CD14-positive monocyte (primary cell): ENCODE measurements around the gene SIN3A. TPM values are rescaled to one million over a fixed set of nuclear protein-coding genes. Genes with fewer than 3 reads are reported as not detected.

Experiments used
- DNase-seq, 3 donors: peaks; one replicate each; pipeline ENCODE4 v3.0.0-alpha.2; 2011 to 2022
- H2AFZ ChIP-seq: 2 replicates; pipeline ENCODE4 v1.6.0; 2012; ENCODE audit warnings: mild to moderate bottlenecking, low read depth, low read length, inconsistent platforms; ENCODE audit not compliant: insufficient read depth, poor library complexity, severe bottlenecking
- H3K27ac ChIP-seq, 2 donors: 1 replicate in 1 of 2; 2 replicates in 1 of 2; pipeline ENCODE4 v1.5.1; 2012 to 2013; ENCODE audit warnings: low read length in 2 of 2, control low read depth in 1 of 2, inconsistent platforms in 1 of 2, low read depth in 1 of 2, mild to moderate bottlenecking in 1 of 2
- H3K27me3 ChIP-seq, 2 donors: one replicate each; pipeline versions ENCODE4 v1.6.0 to v1.6.1; 2011 to 2013; ENCODE audit warnings: low read length in 2 of 2; ENCODE audit not compliant: control insufficient read depth in 2 of 2, insufficient read depth in 2 of 2
- H3K36me3 ChIP-seq, 2 donors: replicated peaks in 1 of 2; 1 replicate in 1 of 2; 2 replicates in 1 of 2; pipeline versions ENCODE4 v1.5.1 to v1.6.1; 2012 to 2013; ENCODE audit warnings: low read length in 2 of 2, control low read depth in 1 of 2, inconsistent platforms in 1 of 2, mild to moderate bottlenecking in 1 of 2; ENCODE audit not compliant: insufficient read depth in 2 of 2, control insufficient read depth in 1 of 2
- H3K4me1 ChIP-seq, 2 donors: 1 replicate in 1 of 2; 2 replicates in 1 of 2; pipeline versions ENCODE4 v1.5.1 to v1.6.1; 2012 to 2013; ENCODE audit warnings: low read length in 2 of 2, control low read depth in 1 of 2, inconsistent platforms in 1 of 2, mild to moderate bottlenecking in 1 of 2, moderate library complexity in 1 of 2; ENCODE audit not compliant: insufficient read depth in 2 of 2, control insufficient read depth in 1 of 2
- H3K4me2 ChIP-seq: replicated peaks from 2 replicates; pipeline ENCODE3; 2012; ENCODE audit warnings: low read length, moderate library complexity, mild to moderate bottlenecking; ENCODE audit not compliant: poor library complexity, severe bottlenecking; ENCODE audit errors: extremely low read depth
- H3K4me3 ChIP-seq, 3 experiments: fragments of 200-600 bp in 1 of 3; sonication (generic) in 1 of 3; replicated peaks in 1 of 3; 1 replicate in 2 of 3; 2 replicates in 1 of 3; pipeline ENCODE4 v1.5.1; 2011 to 2013; ENCODE audit warnings: low read length in 3 of 3, mild to moderate bottlenecking in 3 of 3, control low read depth in 2 of 3, low read depth in 2 of 3, inconsistent platforms in 1 of 3, moderate library complexity in 1 of 3
- H3K79me2 ChIP-seq: 2 replicates; pipeline ENCODE4 v1.6.0; 2012; ENCODE audit warnings: mild to moderate bottlenecking, control low read depth, inconsistent platforms, low read length, moderate library complexity; ENCODE audit not compliant: insufficient read depth
- H3K9ac ChIP-seq: 2 replicates; pipeline ENCODE4 v1.6.0; 2017; ENCODE audit warnings: low read length, mild to moderate bottlenecking; ENCODE audit not compliant: insufficient read depth, poor library complexity, severe bottlenecking
- H3K9me3 ChIP-seq, 2 donors: replicated peaks in 1 of 2; 1 replicate in 1 of 2; 2 replicates in 1 of 2; pipeline versions ENCODE4 v1.5.1 to v1.6.1; 2012 to 2013; ENCODE audit warnings: low read length in 2 of 2, control low read depth in 1 of 2; ENCODE audit not compliant: control insufficient read depth in 1 of 2, insufficient read depth in 1 of 2
- H4K20me1 ChIP-seq: 2 replicates; pipeline ENCODE4 v1.6.0; 2012; ENCODE audit warnings: mild to moderate bottlenecking, low read length, control low read depth, moderate library complexity; ENCODE audit not compliant: insufficient read depth
- H3K27ac Mint-ChIP-seq, 7 donors: one replicate each; pipeline ENCODE4 v1.8.0; 2020; ENCODE audit warnings: mild to moderate bottlenecking in 7 of 7, mixed read lengths in 7 of 7, moderate library complexity in 6 of 7, inconsistent platforms in 2 of 7
- H3K27me3 Mint-ChIP-seq, 3 donors: one replicate each; pipeline ENCODE4 v1.8.0; 2021 to 2022; ENCODE audit warnings: low read depth in 3 of 3, mild to moderate bottlenecking in 3 of 3, mixed read lengths in 3 of 3, moderate library complexity in 3 of 3, inconsistent platforms in 1 of 3
- H3K36me3 Mint-ChIP-seq, 2 donors: one replicate each; pipeline ENCODE4 v1.8.0; 2020; ENCODE audit warnings: mixed read lengths in 2 of 2, inconsistent platforms in 1 of 2, mild to moderate bottlenecking in 1 of 2
- H3K4me1 Mint-ChIP-seq: one replicate; pipeline ENCODE4 v1.8.0; 2020; ENCODE audit warnings: mild to moderate bottlenecking, mixed read lengths
- H3K4me3 Mint-ChIP-seq, 2 donors: one replicate each; pipeline ENCODE4 v1.8.0; 2020; ENCODE audit warnings: mild to moderate bottlenecking in 2 of 2, mixed read lengths in 2 of 2, moderate library complexity in 1 of 2
- H3K9me3 Mint-ChIP-seq, 7 donors: one replicate each; pipeline ENCODE4 v1.8.0; 2020 to 2022; ENCODE audit warnings: mixed read lengths in 7 of 7, mild to moderate bottlenecking in 6 of 7, moderate library complexity in 6 of 7, inconsistent platforms in 2 of 7
- CTCF ChIP-seq: fragments of 200-600 bp; IDR thresholded peaks from one replicate; pipeline ENCODE4 v1.8.0; 2022; ENCODE audit warnings: antibody characterized with exemption, mild to moderate bottlenecking
- WGBS: methylation state at CpG from one replicate; pipeline ENCODE4 v1.1.5; 2013; ENCODE audit warnings: missing lambda C conversion rate; ENCODE audit not compliant: insufficient coverage; 5-methylcytosine and 5-hydroxymethylcytosine counted together
- intact Hi-C, 2 donors: fragments of 100-400 bp; cut with micrococcal nuclease; formaldehyde crosslinking; loops; one replicate each; pipeline versions ENCODE4 v1.15.0 to v1.15.1; 2023
- polyA plus RNA-seq, 3 donors: library from polyadenylated mRNA; depleted of rRNA in 1 of 3; unstranded in 2 of 3; stranded (reverse) in 1 of 3; fragments of 300-500 nt in 2 of 3; fragments of >200 nt in 1 of 3; fragmentation: Illumina TruSeq in 2 of 3; gene quantifications; 1 replicate in 2 of 3; 2 replicates in 1 of 3; pipeline ENCODE4 v1.2.3, GENCODE V29; 2012 to 2021

The SIN3A gene
- polyA plus RNA-seq, 3 donors = 2.3 to 20.7 (median 7.9) TPM

- H3K4me2 ChIP-seq = peak overlapping the region; percentile 97
Measured at GRCh38 chr15:75348562-75349350, 102.7 kb downstream of the SIN3A start.

More at GRCh38 chr15:75348562-75349350, 102.7 kb downstream of the SIN3A start:
- Histone ChIP-seq H4K20me1 (peaks cover 8% of the 10 kb centered on the region), H3K9me3 (peaks cover 20% of the 10 kb centered on the region in 2 donors), H3K4me3 (peak overlapping the region in 2 of 3 experiments; percentile 12 to 88), H3K79me2 (no peaks in the 10 kb centered on the region), H3K4me1 (peaks cover 40% of the 10 kb centered on the region in 2 donors), H3K27me3 (peaks cover 21 to 54% of the 10 kb centered on the region in 2 donors), H2AFZ (peak overlapping the region; percentile 78), H3K9ac (peak overlapping the region; percentile 56), H3K27ac (no peak overlapping the region), H3K36me3 (peaks cover 0 to 1% of the 10 kb centered on the region in 2 donors)
- H3K27ac Mint-ChIP-seq = peak overlapping the region in 1 of 7 donors; percentile 59
- intact Hi-C loops = no loop called here
- DNase-seq = no peak
- peaks cover 9 to 13% of the 10 kb centered on the region in 2 donors for H3K36me3 Mint-ChIP-seq
- H3K27me3 Mint-ChIP-seq = peaks cover 44 to 69% (median 60%) of the 10 kb centered on the region in 3 donors
- TF ChIP-seq CTCF = no peak
- peaks cover 15 to 39% (median 24%) of the 10 kb centered on the region in 7 donors for H3K9me3 Mint-ChIP-seq
- WGBS = 50% methylated on average over 45 of the region's 46 CpGs
- peaks cover 49% of the 10 kb centered on the region for H3K4me1 Mint-ChIP-seq
- peak overlapping the region; percentile 69 to 86 for H3K4me3 Mint-ChIP-seq
